Measurements from ENCODE around the gene HAPSTR1. TPM values are rescaled to one million over a fixed set of nuclear protein-coding genes. Genes with fewer than 3 reads are reported as not detected.

The HAPSTR1 gene
- total RNA-seq, 1 experiment from 2014 or later, result 85.2 TPM

DNA sequence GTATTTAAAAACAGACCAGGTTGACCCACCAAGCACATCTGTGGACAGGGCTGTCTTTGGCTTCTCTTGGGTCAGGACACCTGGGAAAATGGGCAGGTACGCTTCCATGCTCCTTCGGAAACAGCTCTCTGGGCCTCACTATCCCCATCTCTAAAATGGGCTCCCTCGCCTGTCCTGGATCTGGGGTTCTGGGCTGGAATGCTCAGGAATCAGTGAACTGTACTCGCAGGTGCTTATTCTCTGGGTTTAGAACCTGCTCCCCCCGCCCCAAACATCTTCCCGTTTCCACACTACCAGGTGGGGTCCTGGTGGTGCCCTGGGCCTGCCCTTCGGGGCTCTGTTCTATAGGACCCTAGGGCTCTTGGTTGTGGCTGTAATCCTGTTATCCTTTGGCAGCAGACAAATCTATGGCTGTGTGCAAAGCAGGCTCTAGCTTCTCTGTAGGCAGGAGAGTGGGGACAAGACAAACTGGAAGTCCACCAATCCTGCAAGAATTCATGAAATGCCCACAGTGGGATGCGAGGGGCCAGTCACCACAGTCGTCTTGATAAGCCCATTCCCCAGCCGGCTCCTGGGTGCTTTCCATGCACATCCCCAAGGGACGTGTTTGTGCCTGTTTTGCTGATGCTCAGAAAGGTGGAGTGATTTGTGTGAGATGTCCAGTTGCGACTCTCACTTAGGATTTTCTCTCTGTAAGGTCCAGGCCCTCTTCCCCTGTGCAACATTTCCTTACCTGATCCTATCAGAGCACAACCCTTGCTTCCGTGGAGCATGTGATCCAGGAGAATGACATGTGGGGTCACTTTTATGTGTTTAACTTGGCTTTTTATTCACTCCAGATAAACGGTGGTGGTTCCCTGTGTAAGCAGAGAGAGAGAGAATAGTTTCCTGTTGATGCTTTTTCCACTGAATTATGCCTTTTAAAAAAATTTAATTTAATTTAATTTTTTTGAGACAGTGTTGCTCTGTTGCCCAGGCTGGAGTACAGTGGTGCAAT lies 37.2 kb downstream of the HAPSTR1 start:
- TF ChIP-seq, protein P1, sequence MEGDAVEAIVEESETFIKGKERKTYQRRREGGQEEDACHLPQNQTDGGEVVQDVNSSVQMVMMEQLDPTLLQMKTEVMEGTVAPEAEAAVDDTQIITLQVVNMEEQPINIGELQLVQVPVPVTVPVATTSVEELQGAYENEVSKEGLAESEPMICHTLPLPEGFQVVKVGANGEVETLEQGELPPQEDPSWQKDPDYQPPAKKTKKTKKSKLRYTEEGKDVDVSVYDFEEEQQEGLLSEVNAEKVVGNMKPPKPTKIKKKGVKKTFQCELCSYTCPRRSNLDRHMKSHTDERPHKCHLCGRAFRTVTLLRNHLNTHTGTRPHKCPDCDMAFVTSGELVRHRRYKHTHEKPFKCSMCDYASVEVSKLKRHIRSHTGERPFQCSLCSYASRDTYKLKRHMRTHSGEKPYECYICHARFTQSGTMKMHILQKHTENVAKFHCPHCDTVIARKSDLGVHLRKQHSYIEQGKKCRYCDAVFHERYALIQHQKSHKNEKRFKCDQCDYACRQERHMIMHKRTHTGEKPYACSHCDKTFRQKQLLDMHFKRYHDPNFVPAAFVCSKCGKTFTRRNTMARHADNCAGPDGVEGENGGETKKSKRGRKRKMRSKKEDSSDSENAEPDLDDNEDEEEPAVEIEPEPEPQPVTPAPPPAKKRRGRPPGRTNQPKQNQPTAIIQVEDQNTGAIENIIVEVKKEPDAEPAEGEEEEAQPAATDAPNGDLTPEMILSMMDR (conservative IDR thresholded peaks at IDR 0.05), result no peak
- H3K9me3 Mint-ChIP-seq, result no peaks in the 10 kb centered on the region
- no peaks in the 10 kb centered on the region for H3K79me1 ChIP-seq (ENCODE audit: insufficient read depth, low read depth, low read length, poor library complexity, severe bottlenecking)
- no peak overlapping the region for H2BK12ac ChIP-seq (ENCODE audit: insufficient read length, low read depth, low read length)
- H2AFZ ChIP-seq (ENCODE audit: low read length), result no peak overlapping the region
- no peaks in the 10 kb centered on the region for H3K27me3 ChIP-seq (ENCODE audit: insufficient read depth, low read length)
- no peak overlapping the region for H2BK120ac ChIP-seq (ENCODE audit: low read depth, low read length, poor library complexity, severe bottlenecking)
- H2BK15ac ChIP-seq (ENCODE audit: low read depth, low read length), result no peak overlapping the region
- no peak overlapping the region for H3K27ac ChIP-seq (ENCODE audit: insufficient read length, low read depth, low read length)
- no peaks in the 10 kb centered on the region for H3K79me2 ChIP-seq (ENCODE audit: insufficient read depth, low read length)
- H3K23me2 ChIP-seq (ENCODE audit: insufficient read length, low read depth, low read length, poor library complexity, severe bottlenecking), result no peaks in the 10 kb centered on the region
- no peak overlapping the region for H3K9ac ChIP-seq (ENCODE audit: extremely low read depth, insufficient read length, low read length)
- H4K8ac ChIP-seq (replicated peaks; ENCODE audit: insufficient read length, low read depth, low read length), result no peak overlapping the region
- H2AK5ac ChIP-seq (ENCODE audit: insufficient read length, low read length), result no peak overlapping the region
- DNase-seq, result no peak
- H3K23ac ChIP-seq (ENCODE audit: insufficient read length, low read depth, low read length), result no peak overlapping the region
- H3K4me3 Mint-ChIP-seq, result no peak overlapping the region
- no peaks in the 10 kb centered on the region for H4K20me1 ChIP-seq (ENCODE audit: control insufficient read depth, insufficient read depth, insufficient read length)
- H3K4me1 ChIP-seq (ENCODE audit: insufficient read depth, low read length), result peaks cover 4% of the 10 kb centered on the region; the same call in 1 of the 2 replicates
- peaks cover 3 to 9% (median 5%) of the 10 kb centered on the region in 3 experiments; a peak in 5 of 7 replicates for H3K36me3 Mint-ChIP-seq (ENCODE audit: insufficient read depth in 1 of 3, low read depth in 3 of 3)
- WGBS (ENCODE audit: extremely low coverage, insufficient read length, low lambda C conversion rate), result no CpG with 5 or more reads among the region's 14 CpGs
- H3T11ph ChIP-seq (ENCODE audit: low read length), result no peak overlapping the region
- no peaks in the 10 kb centered on the region for H3K27me3 Mint-ChIP-seq (ENCODE audit: low read depth)
- H4K91ac ChIP-seq (ENCODE audit: insufficient read length, low read depth, low read length), result no peak overlapping the region
- H3K18ac ChIP-seq (ENCODE audit: insufficient read length, low read depth, low read length), result no peak overlapping the region
- H2BK20ac ChIP-seq (ENCODE audit: low read depth, low read length, poor library complexity, severe bottlenecking), result no peak overlapping the region
- peak overlapping the region in 2 of 3 experiments; percentile 73 to 96; a peak in 4 of 7 replicates for H3K27ac Mint-ChIP-seq
- H3K4me1 Mint-ChIP-seq, result peaks cover 21 to 24% of the 10 kb centered on the region in 2 experiments
- no peaks in the 10 kb centered on the region for H3K9me3 ChIP-seq (ENCODE audit: control insufficient read depth, low read depth, low read length)
- H2BK5ac ChIP-seq (ENCODE audit: insufficient read length, low read length), result no peak overlapping the region
- H3K4me2 ChIP-seq (ENCODE audit: insufficient read depth, insufficient read length, low read length), result no peak overlapping the region
- no peak overlapping the region for H3K56ac ChIP-seq (ENCODE audit: insufficient read length, low read depth, low read length)
- no peak overlapping the region for H3K4ac ChIP-seq (ENCODE audit: low read depth, low read length)
- no peak overlapping the region for H4K5ac ChIP-seq (ENCODE audit: insufficient read length, low read depth, low read length)
- H3K14ac ChIP-seq (ENCODE audit: insufficient read depth, low read length), result no peak overlapping the region

Data from H9 (cell line).